Measurements from ENCODE around the gene MYL12A. TPM values are rescaled to one million over a fixed set of nuclear protein-coding genes. Genes with fewer than 3 reads are reported as not detected.
A peak's percentile ranks its signal among the peaks of the same experiment; 100 is the strongest.

Gene MYL12A
- total RNA-seq, 4 donors from 2014 or later, result 526 to 2,307 (median 1,474) TPM

- ATAC-seq, result peak; percentile 89 to 94
- Histone ChIP-seq H3K27ac (peak overlapping the region; percentile 81 to 90 (median 89)), H3K36me3 (no peaks in the 10 kb centered on the region), H3K9me3 (peaks cover 0 to 2% (median 0%) of the 10 kb centered on the region in 3 donors), H3K4me3 (no peak overlapping the region), H3K4me1 (peaks cover 47 to 67% of the 10 kb centered on the region in 2 donors), H3K27me3 (no peaks in the 10 kb centered on the region)
- peak; percentile 58 to 81 for DNase-seq
- in situ Hi-C loops (cut with MboI; ENCODE audit: low sequenced_read_pairs in 4 of 4) (no loop called here), intact Hi-C loops (cut with DNase I; ENCODE audit: low total_unique reads) (no loop called here)
- no peak for TF ChIP-seq CTCF (IDR thresholded peaks at IDR 0.05 in 4 of 5, conservative IDR thresholded peaks at IDR 0.05 in 1 of 5)
- no peak for TF ChIP-seq POLR2A (IDR thresholded peaks at IDR 0.05)
Observed at GRCh38 chr18:3207565-3207964, 40.0 kb upstream of the MYL12A start.

GRCh38 chr18:3209859-3210569 lies 37.6 kb upstream of the MYL12A start:
- intact Hi-C loops (cut with DNase I; ENCODE audit: low total_unique reads), result loop anchor here (5.0 kb wide), 1 partner anchor 37 kb away; the partner anchor contains the start of gene MYL12A
- no peak for DNase-seq
- Histone ChIP-seq H3K4me3 (no peak overlapping the region), H3K27ac (peak overlapping the region; percentile 81 to 90 (median 89)), H3K27me3 (no peaks in the 10 kb centered on the region), H3K9me3 (no peaks in the 10 kb centered on the region), H3K4me1 (peaks cover 65 to 84% of the 10 kb centered on the region in 2 donors), H3K36me3 (no peaks in the 10 kb centered on the region)
- TF ChIP-seq POLR2A (IDR thresholded peaks at IDR 0.05), result no peak
- no peak for TF ChIP-seq CTCF (IDR thresholded peaks at IDR 0.05 in 4 of 5, conservative IDR thresholded peaks at IDR 0.05 in 1 of 5)
- in situ Hi-C loops (cut with MboI; ENCODE audit: low sequenced_read_pairs in 4 of 4), result no loop called here
- no peak for ATAC-seq

- no peak for TF ChIP-seq CTCF (IDR thresholded peaks at IDR 0.05 in 4 of 5, conservative IDR thresholded peaks at IDR 0.05 in 1 of 5)
- no peak for TF ChIP-seq POLR2A (IDR thresholded peaks at IDR 0.05)
- no peaks in the 10 kb centered on the region for H3K27me3 ChIP-seq
- peak; percentile 73 to 83 for ATAC-seq
- in situ Hi-C loops (cut with MboI; ENCODE audit: low sequenced_read_pairs in 4 of 4) (no loop called here), intact Hi-C loops (cut with DNase I; ENCODE audit: low total_unique reads) (loop anchor here (5.0 kb wide), 1 partner anchor 36 kb away; the partner anchor contains the start of gene MYL12A)
- H3K9me3 ChIP-seq, result no peaks in the 10 kb centered on the region
- H3K4me1 ChIP-seq, result peaks cover 71 to 79% of the 10 kb centered on the region in 2 donors
- peak overlapping the region in 3 of 4 donors; percentile 3 to 16 (median 8) for H3K4me3 ChIP-seq
- H3K36me3 ChIP-seq, result no peaks in the 10 kb centered on the region
- H3K27ac ChIP-seq, result peak overlapping the region; percentile 81 to 90 (median 89)
- DNase-seq, result peak; percentile 51 to 54
Observed at GRCh38 chr18:3211236-3211992, 36.2 kb upstream of the MYL12A start.

GRCh38 chr18:3212657-3213056 lies 34.9 kb upstream of the MYL12A start:
- in situ Hi-C loops (cut with MboI; ENCODE audit: low sequenced_read_pairs in 4 of 4), result no loop called here
- no peaks in the 10 kb centered on the region for H3K9me3 ChIP-seq
- H3K36me3 ChIP-seq, result no peaks in the 10 kb centered on the region
- peak overlapping the region; percentile 81 to 90 (median 89) for H3K27ac ChIP-seq
- no peak for DNase-seq
- no peaks in the 10 kb centered on the region for H3K27me3 ChIP-seq
- ATAC-seq, result no peak
- peaks cover 83% of the 10 kb centered on the region in 2 donors for H3K4me1 ChIP-seq
- peak overlapping the region in 1 of 4 donors; percentile 7 for H3K4me3 ChIP-seq
- intact Hi-C loops (cut with DNase I; ENCODE audit: low total_unique reads), result loop anchor here (5.0 kb wide), 1 partner anchor 35 kb away; the partner anchor contains the start of gene MYL12A
- TF ChIP-seq CTCF (IDR thresholded peaks at IDR 0.05 in 4 of 5, conservative IDR thresholded peaks at IDR 0.05 in 1 of 5), result no peak
- TF ChIP-seq POLR2A (IDR thresholded peaks at IDR 0.05), result no peak
